Measurements from ENCODE around the gene NUDT8.
"Not testable (repeated sequence)": the region's sequence is repeated elsewhere in the genome, so short reads cannot be mapped to it uniquely, and the experiment has no call there.

- TF ChIP-seq, protein P1, sequence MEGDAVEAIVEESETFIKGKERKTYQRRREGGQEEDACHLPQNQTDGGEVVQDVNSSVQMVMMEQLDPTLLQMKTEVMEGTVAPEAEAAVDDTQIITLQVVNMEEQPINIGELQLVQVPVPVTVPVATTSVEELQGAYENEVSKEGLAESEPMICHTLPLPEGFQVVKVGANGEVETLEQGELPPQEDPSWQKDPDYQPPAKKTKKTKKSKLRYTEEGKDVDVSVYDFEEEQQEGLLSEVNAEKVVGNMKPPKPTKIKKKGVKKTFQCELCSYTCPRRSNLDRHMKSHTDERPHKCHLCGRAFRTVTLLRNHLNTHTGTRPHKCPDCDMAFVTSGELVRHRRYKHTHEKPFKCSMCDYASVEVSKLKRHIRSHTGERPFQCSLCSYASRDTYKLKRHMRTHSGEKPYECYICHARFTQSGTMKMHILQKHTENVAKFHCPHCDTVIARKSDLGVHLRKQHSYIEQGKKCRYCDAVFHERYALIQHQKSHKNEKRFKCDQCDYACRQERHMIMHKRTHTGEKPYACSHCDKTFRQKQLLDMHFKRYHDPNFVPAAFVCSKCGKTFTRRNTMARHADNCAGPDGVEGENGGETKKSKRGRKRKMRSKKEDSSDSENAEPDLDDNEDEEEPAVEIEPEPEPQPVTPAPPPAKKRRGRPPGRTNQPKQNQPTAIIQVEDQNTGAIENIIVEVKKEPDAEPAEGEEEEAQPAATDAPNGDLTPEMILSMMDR (IDR thresholded peaks at IDR 0.05): not testable (repeated sequence)
- TF ChIP-seq POLR2A (IDR thresholded peaks at IDR 0.05): not testable (repeated sequence)
Measured at GRCh38 chr11:67604119-67604518, 25.6 kb downstream of the NUDT8 start.
